ENCODE results near the gene C10orf95. TPM values are rescaled to one million over a fixed set of nuclear protein-coding genes. Genes with fewer than 3 reads are reported as not detected.

Gene C10orf95
- total and polyA plus RNA-seq, 10 of the 15 experiments (the other 5 are each of a cell fraction or from before 2014, with no cell fraction given): 0.06 to 1.1 (median 0.31) TPM

DNA sequence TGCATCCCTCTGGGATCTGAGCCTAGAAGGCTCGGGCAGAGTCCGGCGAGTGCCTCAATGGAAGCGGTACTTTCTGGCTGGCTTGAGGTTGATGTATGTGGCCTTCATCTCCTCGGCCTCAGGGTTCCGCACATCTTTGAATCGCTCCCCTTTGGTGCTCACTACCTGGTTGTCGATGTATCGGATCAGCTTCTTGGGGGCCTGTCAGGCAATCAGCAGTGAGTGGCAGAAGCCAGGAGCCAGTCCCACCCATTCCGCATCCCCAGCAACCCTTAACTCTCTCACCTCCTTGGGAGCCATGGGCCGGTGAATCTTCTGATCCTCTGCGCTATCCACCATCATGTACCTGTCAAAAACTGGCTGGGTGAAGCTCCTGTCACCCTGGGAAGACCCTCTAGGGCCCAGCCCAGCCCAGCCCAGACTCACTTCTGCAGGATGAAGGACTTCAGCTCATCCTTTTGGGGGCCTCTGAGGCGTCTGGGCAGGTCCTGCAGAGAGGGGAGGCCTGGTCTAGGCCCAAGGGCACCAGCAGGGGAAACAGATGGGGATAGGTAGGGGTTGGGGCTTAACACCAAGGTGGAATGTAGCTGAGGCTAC, 27.9 kb downstream of the C10orf95 start:
- Histone ChIP-seq H3K9ac (ENCODE audit: control insufficient read depth, insufficient read depth, low read length) (no peak overlapping the region), H3K4me1 (ENCODE audit: control insufficient read depth, insufficient read depth, low read length) (peaks cover 18% of the 10 kb centered on the region), H3K27ac (ENCODE audit: control insufficient read depth, insufficient read depth) (no peak overlapping the region), H4K20me1 (ENCODE audit: control insufficient read depth, insufficient read depth) (peaks cover 2% of the 10 kb centered on the region; the same call in 1 of the 2 replicates), H3K79me2 (ENCODE audit: control insufficient read depth, insufficient read depth, low read length) (peaks cover 7% of the 10 kb centered on the region), H3K27me3 (replicated peaks in 1 of 2; ENCODE audit: control insufficient read depth in 2 of 2, insufficient read depth in 2 of 2, low read length in 1 of 2) (no peaks in the 10 kb centered on the region; a peak in 1 of 4 replicates), H3K9me3 (replicated peaks; ENCODE audit: control insufficient read depth, insufficient read depth, low read length) (no peaks in the 10 kb centered on the region), H3K4me2 (ENCODE audit: control insufficient read depth, insufficient read depth) (no peak overlapping the region), H3K36me3 (ENCODE audit: control insufficient read depth in 2 of 2, insufficient read depth in 2 of 2, low read length in 1 of 2) (peaks cover 0 to 5% of the 10 kb centered on the region in 2 experiments; a peak in 2 of 4 replicates), H3K4me3 (no peak overlapping the region), H2AFZ (ENCODE audit: control insufficient read depth, low read depth, low read length) (no peak overlapping the region)
- CTCF ChIA-PET: interaction anchor here (0.7 to 5.6 kb wide), 15 partner anchors 8 to 254 kb away, joined by 3 to 90 read pairs (median 10); partner anchors contain the start of genes C10orf95, CUEDC2, ELOVL3 and NFKB2
- DNase-seq (ENCODE audit: low read depth, low spot score) (no peak), FAIRE-seq (no peak), ATAC-seq (no peak)
- in situ Hi-C loops (cut with MboI): no loop called here
- RAD21 ChIA-PET (ENCODE audit: unreplicated experiment): interaction anchor here (0.9 to 2.0 kb wide), 5 partner anchors 10 to 272 kb away, joined by 3 to 10 read pairs (median 3); partner anchors contain the start of gene NOLC1
- 88% methylated on average over 13 of the region's 13 CpGs for WGBS (ENCODE audit: insufficient coverage, insufficient replicate concordance, low lambda C conversion rate, missing lambda C conversion rate)
- intact Hi-C loops (cut with micrococcal nuclease; ENCODE audit: unreplicated experiment): no loop called here
- TF ChIP-seq HSF1 (IDR thresholded peaks at IDR 0.05; ENCODE audit: low read depth, low read length): no peak
- TF ChIP-seq ATF7 (IDR thresholded peaks at IDR 0.05; ENCODE audit: low read depth): no peak
- TF ChIP-seq ZNF384 (IDR thresholded peaks at IDR 0.05; ENCODE audit: borderline replicate concordance, low read depth, low read length): no peak
- no peak for TF ChIP-seq BRCA1 (IDR thresholded peaks at IDR 0.05; ENCODE audit: low read depth, low read length)
- TF ChIP-seq, protein P1, sequence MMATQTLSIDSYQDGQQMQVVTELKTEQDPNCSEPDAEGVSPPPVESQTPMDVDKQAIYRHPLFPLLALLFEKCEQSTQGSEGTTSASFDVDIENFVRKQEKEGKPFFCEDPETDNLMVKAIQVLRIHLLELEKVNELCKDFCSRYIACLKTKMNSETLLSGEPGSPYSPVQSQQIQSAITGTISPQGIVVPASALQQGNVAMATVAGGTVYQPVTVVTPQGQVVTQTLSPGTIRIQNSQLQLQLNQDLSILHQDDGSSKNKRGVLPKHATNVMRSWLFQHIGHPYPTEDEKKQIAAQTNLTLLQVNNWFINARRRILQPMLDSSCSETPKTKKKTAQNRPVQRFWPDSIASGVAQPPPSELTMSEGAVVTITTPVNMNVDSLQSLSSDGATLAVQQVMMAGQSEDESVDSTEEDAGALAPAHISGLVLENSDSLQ (IDR thresholded peaks at IDR 0.05): no peak
- TF ChIP-seq EED (IDR thresholded peaks at IDR 0.05; ENCODE audit: low read depth): no peak
- no peak for TF ChIP-seq HDGF (IDR thresholded peaks at IDR 0.05)
- TF ChIP-seq NR2C1 (IDR thresholded peaks at IDR 0.05): no peak
- no peak for TF ChIP-seq SIX5 (IDR thresholded peaks at IDR 0.05; ENCODE audit: low read depth, low read length, severe bottlenecking)
- TF ChIP-seq MTA2 (IDR thresholded peaks at IDR 0.05; ENCODE audit: low read depth): no peak
- no peak for TF ChIP-seq NR2F1 (conservative IDR thresholded peaks at IDR 0.05)
- TF ChIP-seq TCF3 (IDR thresholded peaks at IDR 0.05; ENCODE audit: borderline replicate concordance, insufficient read depth, low read depth, low read length): no peak
- no peak for TF ChIP-seq FOS (IDR thresholded peaks at IDR 0.05; ENCODE audit: borderline replicate concordance, extremely low read depth, insufficient read length)
- no peak for TF ChIP-seq STAT3 (IDR thresholded peaks at IDR 0.05; ENCODE audit: low read depth, low read length)
- TF ChIP-seq CEBPZ (IDR thresholded peaks at IDR 0.05; ENCODE audit: low read depth, low read length): no peak
- TF ChIP-seq TCF12 (IDR thresholded peaks at IDR 0.05; ENCODE audit: low read depth, low read length): no peak
- TF ChIP-seq RB1 (IDR thresholded peaks at IDR 0.05; ENCODE audit: borderline replicate concordance): no peak
- BruUV-seq (replicated peaks): no TSS peak
- POLR2A ChIA-PET: interaction anchor here (2.2 to 4.9 kb wide), 3 partner anchors 13 to 28 kb away, joined by 5 to 35 read pairs (median 28); partner anchors contain the start of genes C10orf95 and NFKB2
- SMC1A ChIA-PET (ENCODE audit: uncharacterized antibody, unreplicated experiment): interaction anchor here (1.2 to 4.2 kb wide), 6 partner anchors 11 to 72 kb away, joined by 3 to 42 read pairs (median 4); partner anchors contain the start of genes C10orf95, CUEDC2 and NFKB2
